ENCODE results near the gene UBE2J2.

UBE2J2 gene

DNA sequence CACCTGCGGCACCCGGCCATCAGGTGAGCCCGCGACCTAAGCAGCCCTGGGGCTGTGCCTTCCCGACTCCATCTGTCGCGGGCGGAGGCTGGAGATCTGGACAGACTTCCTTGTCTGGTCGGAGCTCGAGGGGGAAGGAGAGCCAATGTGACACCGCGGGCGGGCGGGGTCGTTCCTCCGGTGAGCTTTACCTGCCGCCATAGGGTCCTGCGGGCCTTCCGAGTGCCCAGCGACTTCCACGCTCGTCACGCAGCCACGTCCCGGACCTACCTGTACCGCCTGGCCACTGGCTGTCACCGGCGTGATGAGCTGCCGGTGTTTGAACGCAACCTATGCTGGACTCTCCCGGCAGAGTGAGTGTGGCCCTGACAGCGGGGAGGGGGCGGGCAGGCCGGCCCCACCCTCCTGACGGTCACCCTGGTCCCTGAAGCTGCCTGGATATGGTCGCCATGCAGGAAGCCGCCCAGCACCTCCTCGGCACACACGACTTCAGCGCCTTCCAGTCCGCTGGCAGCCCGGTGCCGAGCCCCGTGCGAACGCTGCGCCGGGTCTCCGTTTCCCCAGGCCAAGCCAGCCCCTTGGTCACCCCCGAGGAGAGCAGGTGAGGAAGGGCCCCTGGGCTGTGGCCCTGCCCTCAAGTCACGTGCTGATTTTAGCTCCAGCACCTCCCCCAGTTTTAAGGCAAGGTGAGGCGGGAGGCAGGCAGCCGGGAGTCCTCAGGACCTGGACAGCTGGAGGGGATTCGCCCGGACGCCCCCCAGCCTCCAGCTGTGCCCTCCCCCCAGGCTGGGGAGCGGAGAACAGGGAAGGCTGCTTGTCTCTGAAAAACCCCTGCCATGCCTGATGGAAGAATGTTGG is 35.8 kb upstream of the UBE2J2 start:
- no peak for DNase-seq

DNA sequence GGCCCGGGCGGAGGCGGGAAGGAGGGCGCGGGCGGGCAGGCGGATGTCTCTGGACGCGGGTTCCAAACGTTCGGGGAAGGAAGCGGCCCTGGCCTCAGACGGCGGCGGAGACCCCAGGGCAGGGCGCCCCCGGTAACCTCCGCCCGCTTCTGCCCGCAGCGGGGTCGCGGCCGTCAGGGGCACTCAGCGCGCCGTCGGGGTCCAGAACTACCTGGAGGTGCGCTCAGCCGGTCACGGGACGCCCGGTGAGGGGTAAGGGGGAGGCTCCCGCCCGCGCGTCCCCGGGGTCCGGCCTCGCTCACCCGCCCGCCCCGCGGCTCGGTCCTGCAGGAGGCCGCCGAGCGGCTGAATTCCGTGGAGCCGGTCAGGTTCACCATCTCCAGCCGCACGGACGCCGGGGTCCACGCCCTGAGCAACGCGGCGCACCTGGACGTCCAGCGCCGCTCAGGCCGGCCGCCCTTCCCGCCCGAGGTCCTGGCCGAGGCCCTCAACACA is 35.1 kb upstream of the UBE2J2 start:
- no peak for DNase-seq

DNA sequence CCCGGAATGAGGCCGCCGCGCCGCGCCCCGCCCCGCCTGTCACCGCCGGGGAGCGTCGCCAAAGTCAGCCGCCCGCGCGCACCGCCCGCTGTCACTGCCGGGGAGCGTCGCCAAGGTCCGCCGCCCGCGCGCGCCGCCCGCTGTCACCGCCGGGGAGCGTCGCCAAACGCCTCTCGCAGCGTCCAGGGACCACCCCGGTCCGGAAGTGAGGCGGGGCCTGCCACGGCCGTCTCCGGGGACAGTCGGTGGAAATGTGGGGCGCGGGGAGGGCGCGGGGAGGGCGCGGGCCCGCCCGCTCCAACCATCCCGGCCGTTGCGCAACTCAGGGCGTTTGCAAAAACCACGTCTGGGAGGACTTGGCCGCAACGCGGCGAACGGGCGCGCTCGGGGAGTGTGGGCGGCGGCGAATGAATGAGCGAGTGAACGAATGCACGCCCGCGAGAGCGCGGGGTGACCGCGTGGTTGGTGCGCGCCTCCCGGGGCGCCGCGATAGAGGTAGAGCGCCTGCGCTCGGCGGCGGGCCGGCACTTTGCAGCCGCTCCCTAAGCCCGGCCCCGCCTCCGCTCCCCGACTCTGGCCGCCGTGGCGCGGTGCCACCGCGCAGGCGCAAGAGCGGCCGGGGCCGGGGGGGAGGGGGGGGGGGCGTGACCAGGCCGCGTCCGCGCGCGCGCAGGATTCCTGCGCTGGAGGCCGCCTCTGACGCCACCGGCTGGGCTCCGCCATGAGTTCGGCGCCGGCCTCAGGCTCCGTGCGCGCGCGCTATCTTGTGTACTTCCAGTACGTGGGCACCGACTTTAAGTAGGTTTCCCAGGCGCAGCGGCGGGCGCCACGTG is 34.5 kb upstream of the UBE2J2 start, which contains the start of the genes ACAP3 and PUSL1:
ACAP3 (minus strand) TSS at position 8 of the 833 bp plus-strand sequence. CDS start 115 bp downstream, outside the sequence.
PUSL1 (plus strand) TSS at position 675 of the 833 bp plus-strand sequence; CDS start at position 722, 47 bp downstream.
- peak; percentile 91 for DNase-seq

DNA sequence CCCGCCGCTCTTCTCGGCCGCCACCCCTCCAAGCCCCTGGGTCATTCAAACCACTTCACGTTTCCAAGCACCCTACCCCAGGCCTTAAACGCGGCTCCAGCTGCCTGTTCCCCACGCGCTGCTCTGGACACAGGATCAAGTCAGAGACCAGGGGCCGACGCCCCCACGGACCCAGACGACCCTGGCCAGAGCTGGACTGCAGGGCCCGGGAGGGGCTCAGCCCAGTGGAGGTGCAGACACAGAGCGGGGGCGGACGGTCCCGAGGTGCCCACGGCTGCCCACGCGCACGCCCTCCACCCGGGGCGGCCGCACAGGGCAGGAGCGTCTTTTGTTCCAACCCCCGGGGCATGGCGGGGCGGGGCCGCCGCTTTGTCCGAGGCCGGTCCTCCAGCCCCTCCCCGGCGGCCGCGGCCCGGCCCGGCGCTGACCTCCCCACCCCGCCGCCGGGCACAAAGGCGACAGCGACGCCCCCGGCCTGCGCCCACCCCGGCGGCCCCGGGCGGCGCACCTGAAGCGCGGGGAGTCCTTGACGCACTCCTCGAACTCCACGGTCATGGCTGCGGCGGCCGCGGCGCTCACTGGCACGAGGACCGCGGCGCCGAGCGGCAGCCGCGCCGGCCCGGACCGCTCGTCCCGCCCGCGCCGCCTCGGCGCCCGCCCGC is 33.7 kb upstream of the UBE2J2 start:
- no peak for DNase-seq

DNA sequence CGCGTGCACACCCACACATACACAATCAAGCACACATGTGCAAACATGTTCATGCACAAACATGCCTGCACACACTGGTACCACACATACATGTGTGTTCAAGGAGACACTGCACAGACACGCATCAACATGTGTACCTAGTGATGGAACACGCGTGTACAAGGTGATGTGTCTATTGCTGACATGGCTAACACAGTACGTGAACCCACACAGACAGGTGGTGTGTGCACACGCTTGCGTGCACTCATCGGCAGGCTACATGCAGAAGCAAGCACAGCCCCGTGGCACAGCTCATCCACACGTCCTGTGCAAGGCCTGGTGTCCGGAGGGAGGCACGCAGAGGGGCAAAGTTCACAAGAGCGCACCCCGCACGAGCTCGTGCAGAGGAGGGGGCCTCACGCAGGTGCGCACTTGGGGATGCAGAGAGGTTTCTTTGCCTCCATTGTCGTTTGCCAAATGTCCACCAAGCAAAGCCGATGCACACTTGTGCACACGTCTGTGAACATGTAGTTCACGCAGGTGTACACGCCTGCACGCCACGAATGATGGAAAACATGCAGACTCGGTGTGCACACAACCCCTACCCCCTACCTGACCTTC is 33.1 kb upstream of the UBE2J2 start:
- DNase-seq: no peak

DNA sequence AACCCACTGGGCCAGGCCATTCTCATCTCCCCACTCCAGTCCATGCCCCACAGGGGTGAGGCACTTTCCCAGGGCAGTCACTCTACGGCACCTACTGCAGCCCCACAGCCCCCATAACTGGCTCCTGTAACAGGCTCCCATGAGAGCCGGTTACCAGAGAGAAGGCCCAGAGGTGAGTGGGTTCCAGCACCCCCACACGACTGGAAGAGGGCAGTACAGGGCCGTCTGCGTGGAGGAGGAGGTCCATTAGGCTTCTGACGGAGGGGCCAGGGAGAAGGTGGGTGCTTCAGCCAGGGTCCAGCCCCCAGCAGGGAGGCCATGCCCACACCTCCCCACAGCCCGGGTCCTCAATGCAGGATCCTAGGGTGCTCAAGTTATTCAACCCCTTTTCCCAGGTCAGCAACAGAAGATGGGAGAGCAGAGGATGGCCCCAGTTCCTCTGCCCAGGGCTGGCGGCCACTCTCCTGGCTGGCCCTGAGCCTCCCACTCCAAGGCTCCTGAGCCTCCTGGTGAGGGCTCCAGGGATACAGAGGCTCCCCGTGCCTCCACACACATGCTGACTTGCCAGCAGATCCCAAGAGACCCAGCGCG is 32.5 kb upstream of the UBE2J2 start:
- DNase-seq: no peak

DNA sequence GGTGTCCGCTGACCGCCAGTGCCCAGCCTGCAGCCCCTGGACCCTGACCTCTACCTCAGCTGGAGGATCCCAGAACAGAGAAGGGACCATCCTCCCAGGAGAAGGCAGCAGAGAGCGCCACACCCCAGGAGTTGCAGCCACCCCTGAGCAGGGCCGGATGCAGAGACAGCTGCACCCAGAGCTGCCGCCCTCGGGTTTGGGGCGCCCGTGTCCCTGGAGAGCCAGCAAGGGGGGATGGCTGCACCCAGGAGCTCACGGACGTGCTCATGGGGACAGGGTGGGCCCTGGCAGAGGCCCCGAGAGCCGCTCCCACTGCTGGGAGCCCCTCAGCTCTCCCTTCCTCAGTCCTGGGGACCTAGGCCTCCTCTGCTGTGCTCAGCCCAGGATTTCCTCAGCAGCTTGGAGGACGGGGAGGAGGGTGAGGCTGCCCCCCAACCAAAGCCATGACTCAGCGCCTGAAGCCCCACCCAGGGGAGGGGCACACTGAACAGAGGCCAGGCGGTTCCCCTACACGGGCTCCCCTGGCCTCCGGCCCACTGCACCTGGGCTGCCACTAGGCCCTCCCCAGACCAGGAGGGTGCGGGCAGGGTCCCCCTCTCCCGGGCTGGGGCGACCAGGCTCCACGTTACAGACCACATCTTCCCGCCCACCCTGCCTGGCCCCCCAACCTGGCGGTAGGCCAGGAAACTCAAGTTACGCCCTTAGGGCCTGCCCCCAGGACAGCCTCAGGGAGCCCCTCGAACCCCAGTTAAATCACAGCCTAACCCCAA is 31.8 kb upstream of the UBE2J2 start:
- peak; percentile 44 for DNase-seq

DNA sequence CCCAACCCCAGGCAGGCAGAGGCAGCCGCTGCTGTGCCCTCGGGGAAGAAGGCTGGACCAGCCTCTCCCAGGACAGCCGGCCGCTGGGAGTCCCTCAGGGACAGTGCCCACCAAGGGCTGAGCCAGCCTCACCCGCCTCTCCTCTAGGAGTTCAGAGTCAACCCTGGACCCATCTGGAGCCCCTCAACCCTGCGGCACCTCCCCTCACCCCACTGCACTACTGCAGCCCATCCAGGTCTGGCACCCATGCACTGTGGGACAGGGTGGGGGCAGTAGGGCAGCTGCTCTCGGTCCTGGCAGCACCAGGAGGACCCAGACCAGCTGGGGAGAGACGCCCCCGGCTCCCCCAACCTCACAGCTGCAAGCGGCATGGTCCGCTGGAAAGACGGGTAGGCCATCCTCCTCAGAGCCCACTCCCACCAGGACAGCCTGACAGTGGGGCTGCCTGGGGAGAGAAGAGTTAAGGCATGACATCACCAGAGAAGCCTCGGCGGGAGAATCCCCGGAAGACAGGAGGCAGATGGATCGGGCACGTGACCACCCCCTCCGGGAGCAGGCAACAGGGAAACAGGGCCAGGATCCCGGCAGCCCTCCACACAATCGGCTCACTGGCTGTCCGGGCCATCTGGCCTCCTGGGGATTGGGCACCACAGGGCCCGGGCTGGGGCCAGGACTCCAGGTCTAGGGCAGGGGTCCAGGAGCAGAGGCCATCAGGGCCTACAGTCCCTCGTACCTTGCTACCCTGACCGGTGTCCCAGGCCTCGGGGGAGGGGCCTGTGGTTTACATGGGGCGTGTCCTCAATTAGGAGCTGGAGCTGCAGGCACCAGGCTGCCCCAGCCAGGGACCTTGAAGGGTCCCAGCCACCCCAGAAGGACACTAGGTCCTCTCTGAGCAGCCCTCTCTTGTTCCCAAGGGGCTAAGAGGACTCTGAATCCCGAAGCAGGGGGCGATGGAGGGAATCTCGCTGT is 31.0 kb upstream of the UBE2J2 start:
- peak; percentile 76 for DNase-seq

DNA sequence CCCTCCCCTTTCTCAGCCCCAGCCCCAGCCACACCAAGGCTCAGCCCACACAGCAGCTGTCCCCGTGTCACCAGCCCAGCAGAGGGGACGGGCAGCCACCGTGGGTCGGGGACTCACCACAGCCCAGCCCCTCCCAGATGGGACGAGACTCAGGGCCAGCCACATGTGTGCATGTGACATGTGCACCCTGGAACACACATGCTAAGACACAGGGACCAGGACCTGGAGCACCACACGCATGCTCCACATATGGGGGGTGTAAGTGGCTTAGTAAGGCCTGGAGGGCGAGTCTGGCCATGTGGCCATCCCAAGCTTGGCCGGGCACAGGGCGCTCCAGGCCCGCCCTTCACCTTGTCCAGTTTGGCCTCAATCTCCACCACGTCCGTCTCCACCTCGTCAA is 30.1 kb upstream of the UBE2J2 start:
- DNase-seq: no peak

DNA sequence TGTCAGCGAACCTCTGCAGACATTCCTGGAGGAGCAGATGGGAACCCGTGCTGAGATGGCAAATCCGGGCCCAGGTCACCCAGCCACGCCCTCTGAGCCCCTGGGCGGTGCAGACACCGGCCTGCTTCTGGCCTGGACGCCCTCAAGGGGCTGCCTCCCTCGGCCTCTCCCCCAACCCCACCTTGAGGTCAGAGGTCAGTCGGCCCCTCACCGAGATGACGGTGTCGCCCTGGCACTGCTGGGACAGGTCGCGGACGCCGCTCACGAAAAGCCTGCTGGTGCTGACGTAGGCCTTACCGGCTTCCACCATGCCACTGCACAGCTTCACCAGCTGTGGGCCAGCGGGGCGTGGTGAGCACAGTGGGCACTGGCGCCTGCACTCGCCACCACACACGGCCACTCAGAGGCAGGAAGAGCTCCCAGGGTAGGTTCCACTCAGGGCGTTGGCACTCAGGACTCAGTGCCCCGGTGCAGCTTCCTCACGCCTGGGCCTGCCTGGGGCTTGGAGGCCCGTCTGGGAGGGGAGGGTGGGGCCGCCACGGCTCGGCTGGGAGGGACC is 29.4 kb upstream of the UBE2J2 start:
- DNase-seq: no peak

DNA sequence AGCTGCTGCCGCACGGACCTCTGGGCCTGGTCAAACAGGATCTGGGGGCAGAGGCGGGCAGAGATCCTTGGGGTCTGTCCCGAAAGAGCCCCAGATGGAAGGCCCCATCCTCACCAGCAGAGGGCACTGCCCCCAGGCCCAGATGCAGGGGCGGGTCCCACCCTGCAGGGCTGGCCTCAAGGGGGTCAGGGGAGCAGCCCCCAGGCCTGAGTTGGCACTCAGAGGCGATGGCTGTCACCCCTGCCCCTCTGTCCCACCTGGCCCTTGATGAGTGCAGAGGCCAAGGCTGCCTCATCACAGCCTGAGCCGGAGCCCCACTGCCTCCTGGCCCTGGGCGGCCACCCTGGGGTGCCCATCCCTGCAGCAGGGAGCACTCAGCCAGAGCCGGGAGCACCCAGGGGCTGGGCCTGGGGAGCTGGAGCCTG is 28.4 kb upstream of the UBE2J2 start:
- DNase-seq: no peak

DNA sequence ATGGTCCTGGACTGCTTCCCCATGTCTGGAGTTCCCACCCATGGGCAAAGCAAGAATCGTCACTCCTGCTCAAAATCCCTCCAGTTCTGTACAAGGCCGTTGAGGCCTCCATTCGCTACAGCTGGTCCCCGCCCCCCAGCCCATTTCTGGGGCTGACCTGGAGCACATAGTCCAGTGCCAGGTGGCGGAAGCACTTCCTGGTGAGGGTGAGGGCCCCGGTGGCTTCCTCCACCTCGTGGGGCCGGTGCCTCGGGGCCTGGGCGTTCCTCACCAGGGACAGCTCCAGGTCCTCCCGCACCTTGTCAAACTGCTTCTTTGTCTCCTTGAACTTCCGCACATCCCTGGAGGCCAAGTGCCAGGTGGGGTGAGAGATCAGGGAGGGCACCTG is 26.7 kb upstream of the UBE2J2 start:
- DNase-seq: no peak

DNA sequence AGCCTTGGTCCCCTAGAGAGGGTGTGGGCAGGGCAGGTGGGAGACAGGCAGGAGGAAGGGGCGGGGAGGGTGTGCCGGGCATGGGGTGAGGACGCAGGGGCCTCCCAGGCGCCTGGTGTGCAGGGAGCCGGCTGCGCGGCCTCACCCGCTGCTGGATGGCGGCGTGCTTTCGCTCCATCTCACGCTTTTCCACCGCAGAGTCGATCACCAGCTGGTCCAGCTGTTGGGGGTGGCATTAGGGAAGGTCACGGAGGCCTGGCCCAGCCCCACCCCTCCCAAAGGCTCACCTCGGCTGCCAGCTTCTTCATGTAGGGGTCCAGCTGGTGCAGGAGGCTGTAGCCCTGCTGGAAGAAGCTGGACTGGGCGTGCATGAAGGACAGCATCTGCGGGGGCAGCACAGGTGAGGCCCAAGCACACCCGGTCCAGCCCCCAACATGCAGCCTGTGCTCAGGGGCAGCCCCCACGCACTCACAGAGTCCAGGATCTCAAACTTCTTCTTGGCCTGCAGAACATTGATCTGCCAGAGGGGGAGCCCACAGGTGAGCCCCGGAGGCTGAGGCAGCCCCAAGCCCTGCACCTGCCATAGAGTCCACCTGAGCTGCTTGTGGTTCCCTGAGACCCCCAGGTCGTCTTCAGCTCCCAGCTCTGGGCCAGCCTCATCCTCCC is 26.2 kb upstream of the UBE2J2 start:
- DNase-seq: no peak

DNA sequence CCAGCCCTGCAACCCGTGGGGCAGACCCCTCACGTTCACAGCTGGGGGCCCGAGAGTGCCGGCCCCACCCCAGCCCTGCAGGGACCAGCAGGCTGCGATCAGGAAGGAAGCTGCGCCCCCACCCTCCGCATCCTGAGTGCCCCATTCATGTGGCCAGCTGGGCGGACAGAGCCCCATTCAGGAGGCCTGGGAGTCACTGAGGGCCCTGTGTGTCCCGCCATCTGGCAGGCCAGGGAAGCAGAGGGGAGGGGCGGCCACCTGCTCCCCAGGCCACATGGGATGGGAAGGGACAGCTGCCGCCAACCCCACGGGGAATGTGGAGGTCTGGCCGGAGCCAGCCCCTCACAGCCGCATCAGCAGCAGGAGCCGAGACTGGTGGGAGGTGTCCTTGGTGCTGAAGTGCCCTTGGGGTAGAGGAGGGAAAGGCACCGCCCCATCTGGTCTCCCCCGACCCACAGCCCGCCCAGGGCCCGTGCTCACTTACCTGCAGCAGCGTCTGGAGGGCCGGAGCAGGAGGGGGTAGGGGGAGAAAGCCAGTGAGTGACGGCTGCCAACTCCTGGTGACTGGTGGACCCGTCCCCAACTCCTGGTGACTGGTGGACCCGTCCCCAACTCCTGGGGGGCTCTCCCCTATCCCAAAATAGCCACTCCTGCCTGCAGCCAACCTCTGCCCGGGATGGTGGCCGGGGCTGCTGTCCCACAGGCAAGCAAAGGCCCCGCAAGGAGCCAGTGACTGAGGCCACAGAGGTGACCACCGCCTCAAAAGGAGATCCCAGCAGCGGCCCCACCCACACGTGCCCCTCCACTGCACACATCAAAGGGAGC is 25.4 kb upstream of the UBE2J2 start:
- no peak for DNase-seq

DNA sequence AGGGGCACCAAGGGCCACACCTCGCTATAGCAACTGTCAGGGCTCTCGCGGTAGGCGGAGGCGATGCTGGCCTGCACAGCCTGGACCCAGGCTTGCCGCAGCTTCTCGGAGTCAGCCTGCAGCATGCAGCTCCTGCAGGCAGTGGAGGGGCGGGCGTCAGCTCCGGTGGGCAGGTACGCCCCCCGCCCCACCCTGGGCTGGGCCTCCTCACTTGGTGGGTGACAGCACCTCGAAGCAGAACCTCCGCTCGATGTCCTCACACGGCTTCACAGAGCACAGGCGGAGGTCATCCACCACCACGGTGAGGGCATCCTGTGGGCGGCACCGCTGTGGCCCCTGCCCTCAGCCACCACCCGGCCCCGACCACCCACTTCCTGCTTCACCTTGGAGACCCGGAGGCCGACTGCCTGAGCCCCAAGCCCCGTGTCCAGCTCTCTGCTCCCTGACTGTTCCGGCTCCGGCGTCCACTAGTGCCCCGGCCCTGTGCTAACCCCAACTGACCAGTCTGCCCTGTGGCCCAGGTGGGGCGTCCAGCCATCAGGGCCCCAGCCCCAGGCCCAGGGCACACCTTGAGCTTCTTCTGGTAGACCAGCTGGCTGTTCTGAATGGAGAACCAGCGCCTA is 24.3 kb upstream of the UBE2J2 start:
- no peak for DNase-seq

DNA sequence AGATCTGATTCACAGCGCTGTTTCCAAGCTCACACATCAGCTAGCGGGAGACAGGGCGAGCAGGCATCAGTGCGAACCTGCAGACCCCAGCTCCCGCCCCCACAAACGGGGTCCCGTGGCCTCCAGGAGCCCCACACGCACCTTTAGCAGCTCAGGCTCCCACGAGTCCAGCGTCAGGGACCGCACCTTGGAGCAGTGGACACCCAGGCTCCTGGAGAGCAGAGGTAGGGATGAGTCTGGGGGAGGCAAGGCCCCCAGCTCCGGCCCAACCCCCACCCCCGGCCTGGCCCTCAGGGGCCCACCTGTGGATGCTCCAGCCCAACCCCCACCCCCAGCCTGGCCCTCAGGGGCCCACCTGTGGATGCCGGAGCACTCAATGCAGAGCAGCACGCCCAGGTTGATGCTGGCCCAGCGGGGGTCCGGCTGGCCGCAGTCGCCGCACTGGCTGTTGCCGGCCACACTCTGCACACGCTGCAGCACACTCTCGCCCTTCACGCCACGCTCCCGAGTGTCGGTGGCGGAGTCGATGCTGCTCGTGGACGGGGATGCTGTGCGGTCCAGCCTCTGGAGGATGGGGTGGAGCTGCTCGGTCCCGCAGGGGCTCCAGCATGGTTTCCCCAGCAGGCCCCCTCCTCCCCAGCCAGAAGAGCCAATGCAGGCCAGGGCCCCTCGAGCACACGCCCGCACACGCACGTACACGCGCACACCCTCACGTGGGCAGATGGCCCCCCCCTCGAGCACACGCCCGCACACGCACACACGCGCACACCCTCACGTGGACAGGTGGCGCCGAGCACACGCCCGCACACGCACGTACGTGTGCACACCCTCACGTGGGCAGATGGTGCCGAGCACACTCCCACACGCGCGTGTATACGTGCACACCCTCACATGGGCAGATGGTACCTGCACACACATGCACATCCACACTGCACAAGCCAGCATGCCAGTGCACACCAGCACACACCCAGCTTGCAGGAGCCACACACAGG is 22.7 kb upstream of the UBE2J2 start:
- no peak for DNase-seq
